ENCODE data around the gene RAC3. TPM values are rescaled to one million over a fixed set of nuclear protein-coding genes. Genes with fewer than 3 reads are reported as not detected.

RAC3 gene
- total RNA-seq, 1 experiment from 2014 or later, result 24.8 TPM

- Histone ChIP-seq H3K36me3 (ENCODE audit: insufficient read depth, low read length, poor library complexity, severe bottlenecking) (no peaks in the 10 kb centered on the region), H3K27ac (ENCODE audit: low read depth, low read length, poor library complexity, severe bottlenecking) (no peak overlapping the region), H3K9me3 (ENCODE audit: low read depth, low read length, poor library complexity, severe bottlenecking) (no peaks in the 10 kb centered on the region), H3K4me1 (ENCODE audit: insufficient read depth, low read length, poor library complexity, severe bottlenecking) (no peaks in the 10 kb centered on the region), H3K27me3 (replicated peaks; ENCODE audit: insufficient read depth, low read depth, low read length, poor library complexity) (no peaks in the 10 kb centered on the region), H3K4me3 (ENCODE audit: low read depth, low read length, poor library complexity, severe bottlenecking) (no peak overlapping the region)
- POLR2A ChIA-PET (ENCODE audit: low non-redundant PET), result no interaction called here
- intact Hi-C loops (cut with micrococcal nuclease; ENCODE audit: unreplicated experiment), result no loop called here
- CTCF ChIA-PET, result no interaction called here
- BruUV-seq (replicated peaks), result no TSS peak
- DNase-seq (ENCODE audit: low spot score), result no peak
- no peak for TF ChIP-seq CTCF (conservative IDR thresholded peaks at IDR 0.05; ENCODE audit: low read depth, low read length)
- no peak for TF ChIP-seq EZH2 (IDR thresholded peaks at IDR 0.05; ENCODE audit: borderline replicate concordance, low read depth, low read length, poor library complexity, severe bottlenecking)
Observed at GRCh38 chr17:81984773-81985410, 46.6 kb upstream of the RAC3 start.

GRCh38 chr17:81986606-81987005 is 44.9 kb upstream of the RAC3 start:
- Histone ChIP-seq H3K27ac (ENCODE audit: low read depth, low read length, poor library complexity, severe bottlenecking) (no peak overlapping the region), H3K9me3 (ENCODE audit: low read depth, low read length, poor library complexity, severe bottlenecking) (no peaks in the 10 kb centered on the region), H3K36me3 (ENCODE audit: insufficient read depth, low read length, poor library complexity, severe bottlenecking) (no peaks in the 10 kb centered on the region), H3K4me1 (ENCODE audit: insufficient read depth, low read length, poor library complexity, severe bottlenecking) (no peaks in the 10 kb centered on the region), H3K4me3 (ENCODE audit: low read depth, low read length, poor library complexity, severe bottlenecking) (no peak overlapping the region), H3K27me3 (replicated peaks; ENCODE audit: insufficient read depth, low read depth, low read length, poor library complexity) (no peaks in the 10 kb centered on the region)
- ChIA-PET CTCF (no interaction called here), POLR2A (ENCODE audit: low non-redundant PET) (no interaction called here)
- intact Hi-C loops (cut with micrococcal nuclease; ENCODE audit: unreplicated experiment), result no loop called here
- BruUV-seq (replicated peaks), result no TSS peak
- TF ChIP-seq EZH2 (IDR thresholded peaks at IDR 0.05; ENCODE audit: borderline replicate concordance, low read depth, low read length, poor library complexity, severe bottlenecking) (no peak), CTCF (conservative IDR thresholded peaks at IDR 0.05; ENCODE audit: low read depth, low read length) (no peak)
- no peak for DNase-seq (ENCODE audit: low spot score)

GRCh38 chr17:81987161-81987770 is 44.2 kb upstream of the RAC3 start:
- H3K9me3 ChIP-seq (ENCODE audit: low read depth, low read length, poor library complexity, severe bottlenecking), result no peaks in the 10 kb centered on the region
- CTCF ChIA-PET, result no interaction called here
- POLR2A ChIA-PET (ENCODE audit: low non-redundant PET), result no interaction called here
- H3K4me3 ChIP-seq (ENCODE audit: low read depth, low read length, poor library complexity, severe bottlenecking), result no peak overlapping the region
- H3K27ac ChIP-seq (ENCODE audit: low read depth, low read length, poor library complexity, severe bottlenecking), result no peak overlapping the region
- H3K4me1 ChIP-seq (ENCODE audit: insufficient read depth, low read length, poor library complexity, severe bottlenecking), result no peaks in the 10 kb centered on the region
- H3K27me3 ChIP-seq (replicated peaks; ENCODE audit: insufficient read depth, low read depth, low read length, poor library complexity), result no peaks in the 10 kb centered on the region
- intact Hi-C loops (cut with micrococcal nuclease; ENCODE audit: unreplicated experiment), result no loop called here
- TF ChIP-seq CTCF (conservative IDR thresholded peaks at IDR 0.05; ENCODE audit: low read depth, low read length) (no peak), EZH2 (IDR thresholded peaks at IDR 0.05; ENCODE audit: borderline replicate concordance, low read depth, low read length, poor library complexity, severe bottlenecking) (no peak)
- DNase-seq (ENCODE audit: low spot score), result no peak
- H3K36me3 ChIP-seq (ENCODE audit: insufficient read depth, low read length, poor library complexity, severe bottlenecking), result no peaks in the 10 kb centered on the region
- no TSS peak for BruUV-seq (replicated peaks)
